DOHH2 (cell line): ENCODE results near the gene DLK1.

Experiments
- H3F3A ChIP-seq: fragments of 200-600 bp; sonication (generic), shearing (Covaris generic); 2 replicates; pipeline ENCODE4 v1.6.0; 2016; ENCODE audit warnings: antibody characterized with exemption, mild to moderate bottlenecking; ENCODE audit not compliant: control insufficient read depth, insufficient read depth
- H3K27ac ChIP-seq: fragments of 200-600 bp; sonication (generic); 2 replicates; pipeline ENCODE4 v1.5.1; 2014; ENCODE audit warnings: low read depth, mild to moderate bottlenecking, low read length, moderate library complexity
- H3K27me3 ChIP-seq: fragments of 200-600 bp; sonication (generic); 2 replicates; pipeline ENCODE4 v1.6.1; 2014; ENCODE audit warnings: mild to moderate bottlenecking, low read length, mixed read lengths; ENCODE audit not compliant: control insufficient read depth
- H3K36me3 ChIP-seq: fragments of 200-600 bp; sonication (generic); 2 replicates; pipeline ENCODE4 v1.6.1; 2014; ENCODE audit warnings: mild to moderate bottlenecking, low read length, moderate library complexity, mixed read lengths; ENCODE audit not compliant: control insufficient read depth
- H3K4me1 ChIP-seq: fragments of 200-600 bp; sonication (generic); 2 replicates; pipeline ENCODE4 v1.6.1; 2014; ENCODE audit warnings: mild to moderate bottlenecking, low read length, mixed read lengths; ENCODE audit not compliant: control insufficient read depth
- H3K4me2 ChIP-seq: fragments of 200-600 bp; sonication (generic); 2 replicates; pipeline ENCODE4 v1.6.0; 2014; ENCODE audit warnings: mild to moderate bottlenecking, low read length, moderate library complexity
- H3K4me3 ChIP-seq: fragments of 200-600 bp; sonication (generic); 2 replicates; pipeline ENCODE4 v1.5.1; 2014; ENCODE audit warnings: mild to moderate bottlenecking, low read length, mixed read lengths
- H3K79me2 ChIP-seq: fragments of 200-600 bp; sonication (generic); 2 replicates; pipeline ENCODE4 v1.6.1; 2014; ENCODE audit warnings: mild to moderate bottlenecking, low read length, mixed read lengths; ENCODE audit not compliant: control insufficient read depth
- H3K9me2 ChIP-seq: fragments of 200-600 bp; sonication (generic); replicated peaks from 2 replicates; pipeline ENCODE4 v1.6.1; 2014; ENCODE audit warnings: mild to moderate bottlenecking, low read length, mixed read lengths; ENCODE audit not compliant: control insufficient read depth
- H3K9me3 ChIP-seq: fragments of 200-600 bp; sonication (generic); 2 replicates; pipeline ENCODE4 v1.6.1; 2014; ENCODE audit warnings: antibody characterized with exemption, low read length, mixed read lengths; ENCODE audit not compliant: control insufficient read depth, insufficient read depth
- H4K20me1 ChIP-seq: fragments of 200-600 bp; sonication (generic); 2 replicates; pipeline ENCODE4 v1.6.0; 2014; ENCODE audit warnings: low read depth, mild to moderate bottlenecking, antibody characterized with exemption, low read length, moderate library complexity; ENCODE audit not compliant: control insufficient read depth, insufficient read depth
- EZH2phosphoT487 ChIP-seq: fragments of 200-600 bp; sonication (generic); IDR thresholded peaks from 2 replicates; pipeline ENCODE4 v1.6.1; 2017; ENCODE audit warnings: borderline replicate concordance, mild to moderate bottlenecking, antibody characterized with exemption, low read length, moderate library complexity, mixed read lengths
- TF ChIP-seq, protein P1 (sequence below): fragments of 200-600 bp; sonication (generic); IDR thresholded peaks from one replicate; pipeline ENCODE4 v1.5.1; 2014; ENCODE audit warnings: antibody characterized with exemption, mild to moderate bottlenecking, low read depth, low read length; ENCODE audit not compliant: poor library complexity, severe bottlenecking

DLK1 gene

DNA sequence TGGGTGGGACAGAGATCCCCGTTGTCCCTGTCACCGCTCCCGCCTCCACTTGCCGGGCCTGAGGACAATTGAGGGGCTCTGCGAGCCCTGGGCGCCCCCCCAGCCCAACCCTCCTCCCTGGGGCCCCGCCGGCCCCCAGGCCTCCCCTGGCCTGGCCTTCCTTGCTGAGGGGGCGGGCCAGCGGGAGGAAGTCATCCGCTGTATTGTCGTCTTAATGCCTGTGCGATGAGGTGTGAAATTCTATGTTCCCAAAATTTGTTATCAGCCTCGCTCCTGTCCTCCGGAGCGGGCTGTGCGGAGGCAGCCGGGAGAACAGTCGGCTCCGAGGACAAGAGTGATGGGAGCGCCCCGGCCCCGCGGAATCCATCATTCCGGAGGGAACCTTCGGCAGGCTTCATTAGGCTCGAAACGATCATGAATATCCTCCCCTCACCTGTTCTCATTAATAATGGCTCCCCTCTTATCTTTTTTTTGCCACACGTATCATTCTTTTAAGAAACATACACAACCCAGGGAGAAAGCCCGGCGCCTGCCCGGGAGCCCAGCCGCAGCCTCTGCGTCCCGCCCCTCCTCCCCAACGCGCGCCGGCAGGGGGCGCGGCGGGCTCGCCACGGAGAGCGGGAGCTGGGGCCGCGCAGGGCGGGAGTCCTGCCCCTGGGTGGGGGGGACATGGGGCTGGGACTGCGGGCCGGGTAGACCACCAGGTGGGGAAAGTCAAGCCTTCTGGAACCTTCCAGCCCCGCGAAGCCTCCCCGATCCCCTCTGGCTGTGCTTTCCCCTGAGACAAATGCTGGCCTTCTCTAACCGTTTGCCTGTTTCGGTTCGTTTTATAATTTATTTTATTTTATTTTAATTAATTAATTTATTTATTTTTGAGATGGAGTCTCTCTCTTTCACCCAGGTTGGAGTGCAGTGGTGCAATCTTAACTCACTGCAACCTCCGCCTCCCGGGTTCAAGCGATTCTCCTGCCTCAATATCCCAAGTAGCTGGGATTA is 17.1 kb upstream of the DLK1 start:
- Histone ChIP-seq H3K4me1 (peaks cover 7% of the 10 kb centered on the region), H3K9me2 (no peaks in the 10 kb centered on the region), H3K9me3 (no peaks in the 10 kb centered on the region), H4K20me1 (no peaks in the 10 kb centered on the region), H3K79me2 (no peaks in the 10 kb centered on the region), H3F3A (no peaks in the 10 kb centered on the region), H3K4me2 (no peak overlapping the region), H3K4me3 (no peak overlapping the region), H3K36me3 (no peaks in the 10 kb centered on the region), H3K27me3 (no peaks in the 10 kb centered on the region), H3K27ac (no peak overlapping the region)
- TF ChIP-seq EZH2phosphoT487: no peak
- TF ChIP-seq, protein P1, sequence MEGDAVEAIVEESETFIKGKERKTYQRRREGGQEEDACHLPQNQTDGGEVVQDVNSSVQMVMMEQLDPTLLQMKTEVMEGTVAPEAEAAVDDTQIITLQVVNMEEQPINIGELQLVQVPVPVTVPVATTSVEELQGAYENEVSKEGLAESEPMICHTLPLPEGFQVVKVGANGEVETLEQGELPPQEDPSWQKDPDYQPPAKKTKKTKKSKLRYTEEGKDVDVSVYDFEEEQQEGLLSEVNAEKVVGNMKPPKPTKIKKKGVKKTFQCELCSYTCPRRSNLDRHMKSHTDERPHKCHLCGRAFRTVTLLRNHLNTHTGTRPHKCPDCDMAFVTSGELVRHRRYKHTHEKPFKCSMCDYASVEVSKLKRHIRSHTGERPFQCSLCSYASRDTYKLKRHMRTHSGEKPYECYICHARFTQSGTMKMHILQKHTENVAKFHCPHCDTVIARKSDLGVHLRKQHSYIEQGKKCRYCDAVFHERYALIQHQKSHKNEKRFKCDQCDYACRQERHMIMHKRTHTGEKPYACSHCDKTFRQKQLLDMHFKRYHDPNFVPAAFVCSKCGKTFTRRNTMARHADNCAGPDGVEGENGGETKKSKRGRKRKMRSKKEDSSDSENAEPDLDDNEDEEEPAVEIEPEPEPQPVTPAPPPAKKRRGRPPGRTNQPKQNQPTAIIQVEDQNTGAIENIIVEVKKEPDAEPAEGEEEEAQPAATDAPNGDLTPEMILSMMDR: no peak

DNA sequence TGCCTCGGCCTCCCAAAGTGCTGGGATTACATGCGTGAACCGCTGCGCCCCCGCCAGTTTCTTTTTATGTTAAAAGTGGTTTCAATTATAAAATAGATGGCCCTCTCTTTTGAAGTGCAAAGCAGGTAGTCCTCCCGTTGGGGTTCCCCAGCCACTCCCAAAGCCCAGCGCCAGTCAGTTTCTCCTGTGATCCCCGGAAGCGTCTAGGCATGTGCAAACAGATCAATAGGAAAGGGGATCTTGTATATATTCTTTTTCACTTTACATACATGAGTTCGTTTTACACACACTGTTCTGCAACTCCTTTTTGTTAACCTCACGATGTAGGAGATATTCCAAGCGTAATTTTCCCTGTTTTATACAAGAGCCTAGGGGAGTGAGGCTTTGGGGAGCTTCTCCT is 16.3 kb upstream of the DLK1 start:
- H4K20me1 ChIP-seq: no peaks in the 10 kb centered on the region
- H3K4me2 ChIP-seq: no peak overlapping the region
- H3K9me3 ChIP-seq: no peaks in the 10 kb centered on the region
- no peaks in the 10 kb centered on the region for H3F3A ChIP-seq
- no peaks in the 10 kb centered on the region for H3K9me2 ChIP-seq
- no peaks in the 10 kb centered on the region for H3K79me2 ChIP-seq
- no peaks in the 10 kb centered on the region for H3K27me3 ChIP-seq
- H3K36me3 ChIP-seq: no peaks in the 10 kb centered on the region
- no peak overlapping the region for H3K4me3 ChIP-seq
- no peak overlapping the region for H3K27ac ChIP-seq
- peaks cover 7% of the 10 kb centered on the region for H3K4me1 ChIP-seq
- TF ChIP-seq, protein P1: no peak
- no peak for TF ChIP-seq EZH2phosphoT487

DNA sequence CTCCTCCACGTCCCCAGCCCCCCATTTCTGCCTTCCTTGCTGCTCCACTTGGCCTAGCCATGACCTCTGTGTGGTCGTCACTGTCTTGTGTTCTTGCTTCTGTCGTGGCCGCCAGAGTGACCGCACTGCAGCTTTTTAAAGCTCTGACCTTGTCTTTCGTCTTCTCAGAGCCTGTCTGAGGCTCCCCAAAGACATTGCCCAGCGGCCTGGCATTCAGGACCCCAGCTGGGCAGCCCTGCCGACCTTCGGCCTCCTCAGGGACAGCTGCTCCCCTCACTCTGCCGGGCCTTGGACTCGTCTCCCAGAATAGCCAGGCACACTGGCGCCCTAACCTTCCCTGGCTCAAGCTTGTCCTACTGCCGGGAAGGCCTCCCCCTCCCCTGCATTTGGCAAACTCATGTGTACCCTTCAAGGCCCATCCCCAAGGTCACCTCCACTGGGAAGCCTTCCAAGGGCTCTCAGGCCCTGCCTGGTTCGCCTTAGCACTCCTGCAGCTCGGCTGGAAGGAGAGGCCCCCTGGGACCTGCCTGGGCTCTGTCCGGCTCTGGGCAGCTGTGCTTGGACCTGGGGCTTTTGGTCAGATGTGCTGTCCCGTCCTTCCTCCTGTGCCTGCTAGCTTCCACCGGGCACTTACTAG is 15.7 kb upstream of the DLK1 start:
- Histone ChIP-seq H3K4me3 (no peak overlapping the region), H3K9me2 (no peaks in the 10 kb centered on the region), H3F3A (no peaks in the 10 kb centered on the region), H3K4me2 (no peak overlapping the region), H3K36me3 (no peaks in the 10 kb centered on the region), H3K9me3 (no peaks in the 10 kb centered on the region), H3K27ac (no peak overlapping the region), H4K20me1 (no peaks in the 10 kb centered on the region), H3K4me1 (peaks cover 7% of the 10 kb centered on the region), H3K79me2 (no peaks in the 10 kb centered on the region), H3K27me3 (no peaks in the 10 kb centered on the region)
- TF ChIP-seq, protein P1: no peak
- no peak for TF ChIP-seq EZH2phosphoT487
